Measurements from ENCODE around the gene CEP72.

CEP72 gene

DNA sequence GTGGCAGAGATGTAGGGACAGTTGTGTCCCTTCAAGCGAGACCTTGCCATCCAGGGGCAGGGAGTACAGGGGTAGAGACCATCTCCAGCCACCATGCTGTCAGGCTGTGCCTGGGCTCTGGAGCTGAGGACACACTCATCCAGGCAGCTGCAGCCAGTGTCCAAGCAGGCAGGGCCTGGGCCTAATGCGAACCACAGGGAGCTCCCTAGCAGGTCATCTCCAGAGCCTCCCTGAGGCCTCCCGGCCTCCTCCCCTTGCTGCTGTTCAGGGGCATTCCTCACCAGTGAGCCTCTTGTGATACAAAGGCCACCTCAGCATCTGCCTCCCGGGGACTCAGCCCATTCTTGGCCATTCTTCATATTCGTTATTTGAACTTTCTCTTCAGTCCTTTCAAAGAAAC lies 46.0 kb downstream of the CEP72 start:
- no peak for DNase-seq (ENCODE audit: low read depth in 2 of 2)

GRCh38 chr5:659496-660263 lies 47.5 kb downstream of the CEP72 start:
- no peak for DNase-seq (ENCODE audit: low read depth in 2 of 2)

DNA sequence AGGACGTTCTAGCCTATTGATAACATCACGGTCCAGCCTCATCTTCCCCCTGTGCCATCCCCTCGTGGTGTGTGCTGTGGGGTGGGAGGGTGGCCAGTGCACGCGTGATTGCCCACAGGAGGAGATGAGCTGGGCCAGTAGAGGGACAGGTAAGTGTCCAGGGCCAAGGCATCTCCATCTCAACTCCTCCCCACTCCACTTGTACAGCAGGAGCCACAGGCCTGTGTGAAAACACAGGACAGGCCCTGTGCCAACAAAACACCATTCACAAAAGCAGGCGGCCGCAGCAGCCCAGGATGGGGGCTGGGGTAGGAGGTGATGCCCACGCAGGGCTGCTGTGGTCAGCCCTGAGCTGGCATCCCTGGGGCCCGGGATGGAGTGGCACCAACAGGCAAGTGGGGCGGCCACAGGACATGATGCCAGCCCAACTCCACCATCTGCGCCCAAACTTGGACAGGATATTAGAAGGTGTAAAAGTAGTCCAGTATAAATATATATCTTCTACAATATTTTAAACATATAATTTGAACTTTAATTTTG lies 48.4 kb downstream of the CEP72 start:
- no peak for DNase-seq (ENCODE audit: low read depth in 2 of 2)

GRCh38 chr5:661891-662750 lies 50.0 kb downstream of the CEP72 start:
- no peak for DNase-seq (ENCODE audit: low read depth in 2 of 2)

GRCh38 chr5:662751-663435 lies 50.8 kb downstream of the CEP72 start:
- no peak for DNase-seq (ENCODE audit: low read depth in 2 of 2)

DNA sequence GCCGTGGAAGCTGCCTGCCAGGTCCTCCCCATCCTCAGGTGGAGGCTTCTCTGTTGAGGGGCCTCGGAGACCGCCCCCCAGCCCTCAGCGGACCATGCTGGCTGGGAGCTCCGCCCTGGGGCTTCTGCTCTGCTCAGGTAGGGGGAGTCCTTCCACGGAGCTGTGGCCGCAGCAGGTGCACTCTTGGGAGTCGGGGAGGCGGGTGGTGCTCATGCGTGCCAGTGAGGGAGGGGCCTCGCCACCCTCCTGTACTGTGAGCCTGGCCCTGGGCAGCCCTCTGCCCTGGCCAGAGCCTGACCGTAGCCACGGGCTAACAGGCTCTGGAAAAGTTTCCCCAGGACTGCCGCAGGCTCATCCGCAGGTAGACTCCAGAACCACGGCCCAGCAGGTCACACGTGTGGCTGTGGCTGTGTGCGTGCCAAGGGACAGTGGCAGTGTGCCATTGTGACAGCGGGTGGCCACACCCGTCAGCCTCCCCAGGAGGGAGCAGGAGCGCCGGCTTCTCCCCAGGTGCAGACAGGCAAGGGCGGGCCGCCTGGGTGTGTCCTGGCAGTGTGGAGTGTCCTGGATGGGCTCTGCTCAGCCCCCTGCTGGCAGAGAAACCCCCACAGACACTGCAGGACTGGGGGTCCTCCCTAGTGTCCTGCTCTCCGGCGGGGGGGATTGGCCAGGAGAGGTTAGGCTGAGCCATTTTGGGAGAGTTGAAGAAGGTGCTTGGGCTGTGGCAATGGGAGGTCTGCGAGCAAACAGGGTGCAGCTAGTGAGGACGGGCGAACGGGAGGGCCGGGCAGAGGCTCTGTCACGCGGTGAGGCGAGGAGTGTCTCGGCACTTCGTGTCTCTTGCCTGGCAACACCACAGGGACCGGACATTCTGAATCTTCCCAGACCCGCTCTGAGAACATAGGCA lies 51.5 kb downstream of the CEP72 start:
- DNase-seq (ENCODE audit: low read depth in 2 of 2) = no peak

- DNase-seq (ENCODE audit: low read depth in 2 of 2) = no peak
Observed at GRCh38 chr5:664343-664993, 52.3 kb downstream of the CEP72 start.

- DNase-seq (ENCODE audit: low read depth in 2 of 2) = no peak
Observed at GRCh38 chr5:664994-665360, 52.8 kb downstream of the CEP72 start.

DNA sequence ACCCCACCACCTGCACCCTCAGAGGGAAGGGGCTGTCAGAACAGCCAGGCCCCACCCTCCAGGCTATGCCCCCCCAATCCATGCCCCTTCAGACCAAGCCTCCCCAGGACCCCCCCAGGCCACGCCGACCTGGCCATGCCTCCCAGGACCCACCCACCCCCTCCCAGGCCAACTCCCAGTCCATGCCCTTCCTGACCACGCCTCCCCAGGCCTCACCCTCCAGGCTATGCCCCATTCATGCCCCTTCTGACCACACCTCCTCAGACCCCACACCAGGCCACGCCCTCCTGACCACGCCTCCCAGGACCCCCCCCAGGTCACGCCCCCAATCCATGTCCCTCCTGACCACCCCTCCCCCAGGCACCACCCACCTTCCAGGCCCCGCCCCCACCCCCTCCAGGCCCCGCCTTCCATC lies 53.4 kb downstream of the CEP72 start:
- no peak for DNase-seq (ENCODE audit: low read depth in 2 of 2)

DNA sequence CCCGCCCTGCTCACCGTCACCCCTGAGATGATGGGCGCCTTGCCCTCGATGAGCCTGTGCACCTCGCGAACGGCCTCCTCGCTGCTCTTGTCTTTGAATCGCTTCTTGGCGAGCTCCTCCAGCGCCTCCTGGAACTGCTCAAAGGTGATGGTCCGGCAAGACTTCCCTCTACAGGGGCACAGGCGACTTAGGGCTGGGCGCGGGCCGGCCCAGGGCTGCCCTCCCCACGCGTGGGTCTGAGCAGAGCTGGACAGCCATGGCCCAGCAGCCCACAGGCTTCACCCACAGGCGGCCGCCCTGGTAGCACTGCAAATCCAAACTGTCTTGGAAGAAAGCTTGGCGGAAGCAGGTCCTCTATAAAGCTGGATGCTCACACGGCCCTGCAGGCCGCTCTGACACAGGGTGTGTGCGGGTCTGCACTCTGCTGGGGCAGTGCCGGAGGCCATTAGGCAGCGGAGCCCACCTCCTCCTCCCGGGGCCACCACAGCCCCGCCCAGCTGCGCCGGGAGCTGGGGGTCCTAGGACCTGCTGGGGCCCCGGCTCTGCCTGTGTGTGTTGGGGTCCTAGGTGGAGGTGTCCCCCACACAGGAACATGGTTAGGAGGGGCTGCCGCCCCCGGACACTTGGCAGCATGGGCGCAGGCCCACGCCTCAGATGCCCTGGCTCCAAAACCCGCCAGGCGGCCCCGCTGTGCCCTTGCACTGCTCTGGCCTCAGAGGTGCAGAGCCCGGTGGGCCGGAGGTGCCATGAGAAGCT lies 54.0 kb downstream of the CEP72 start:
- DNase-seq (ENCODE audit: low read depth in 2 of 2) = no peak

DNA sequence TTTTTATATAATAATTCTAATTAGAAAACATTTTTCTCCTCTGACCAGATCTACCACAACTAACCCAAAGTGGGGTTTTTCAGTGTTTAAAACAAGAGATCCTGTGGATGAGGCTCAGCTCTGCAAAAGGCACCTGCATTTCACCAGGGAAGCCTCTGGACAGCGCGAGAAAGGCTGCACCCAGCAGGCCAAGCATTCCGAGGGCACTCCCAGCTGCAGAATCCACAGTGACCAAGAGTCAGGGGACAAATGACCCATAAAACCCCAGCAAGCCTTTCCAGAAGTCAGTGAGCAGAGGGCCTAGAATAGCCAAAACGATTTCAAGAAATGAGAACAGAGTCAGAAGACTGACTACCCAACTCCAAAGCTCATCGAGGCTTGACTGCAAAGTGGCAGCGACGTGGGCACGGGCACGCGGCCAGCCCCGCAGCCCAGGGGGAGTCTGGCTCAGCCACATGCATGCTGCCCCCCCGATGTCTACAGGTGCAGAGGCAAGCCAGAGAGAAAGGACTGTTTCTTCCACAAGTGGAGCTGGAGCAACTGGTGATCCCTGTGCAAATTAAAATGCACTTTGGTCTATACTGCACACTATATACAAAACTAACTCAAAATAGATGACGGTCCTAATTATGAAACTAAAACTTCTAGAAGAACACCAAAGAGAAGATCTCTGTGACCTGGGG lies 54.8 kb downstream of the CEP72 start:
- no peak for DNase-seq (ENCODE audit: low read depth in 2 of 2)

DNA sequence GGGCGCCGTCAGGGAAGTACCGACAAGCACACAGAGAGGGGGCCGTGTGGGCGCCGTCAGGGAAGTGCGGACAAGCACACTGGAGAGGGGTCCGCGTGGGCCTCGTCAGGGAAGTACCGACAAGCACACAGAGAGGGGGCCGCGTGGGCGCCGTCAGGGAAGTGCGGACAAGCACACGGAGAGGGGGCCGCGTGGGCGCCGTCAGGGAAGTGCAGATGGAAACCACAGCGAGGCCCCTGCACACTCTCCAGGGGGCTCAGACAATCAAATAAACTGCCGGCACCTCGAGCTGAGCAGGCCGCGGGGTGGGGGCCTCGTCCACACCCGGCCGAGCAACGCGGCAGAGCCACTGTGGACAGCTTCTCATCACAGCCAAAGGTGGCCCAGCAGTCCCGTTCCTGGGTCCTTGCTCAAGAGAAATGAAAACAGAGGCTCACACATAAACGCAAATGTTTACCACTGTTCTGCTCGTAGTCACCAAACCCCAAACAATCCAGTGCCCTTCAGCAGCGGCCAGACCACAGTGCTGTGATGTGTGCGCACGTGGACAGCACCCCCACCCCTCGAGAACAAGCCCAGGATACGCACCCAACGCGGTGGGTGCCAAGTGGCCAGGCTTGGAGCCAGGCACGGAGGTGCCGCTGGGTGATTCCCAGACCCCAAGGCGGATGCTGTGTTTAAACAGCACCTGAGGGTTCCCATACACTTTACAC lies 56.3 kb downstream of the CEP72 start:
- no peak for DNase-seq (ENCODE audit: low read depth in 2 of 2)

DNA sequence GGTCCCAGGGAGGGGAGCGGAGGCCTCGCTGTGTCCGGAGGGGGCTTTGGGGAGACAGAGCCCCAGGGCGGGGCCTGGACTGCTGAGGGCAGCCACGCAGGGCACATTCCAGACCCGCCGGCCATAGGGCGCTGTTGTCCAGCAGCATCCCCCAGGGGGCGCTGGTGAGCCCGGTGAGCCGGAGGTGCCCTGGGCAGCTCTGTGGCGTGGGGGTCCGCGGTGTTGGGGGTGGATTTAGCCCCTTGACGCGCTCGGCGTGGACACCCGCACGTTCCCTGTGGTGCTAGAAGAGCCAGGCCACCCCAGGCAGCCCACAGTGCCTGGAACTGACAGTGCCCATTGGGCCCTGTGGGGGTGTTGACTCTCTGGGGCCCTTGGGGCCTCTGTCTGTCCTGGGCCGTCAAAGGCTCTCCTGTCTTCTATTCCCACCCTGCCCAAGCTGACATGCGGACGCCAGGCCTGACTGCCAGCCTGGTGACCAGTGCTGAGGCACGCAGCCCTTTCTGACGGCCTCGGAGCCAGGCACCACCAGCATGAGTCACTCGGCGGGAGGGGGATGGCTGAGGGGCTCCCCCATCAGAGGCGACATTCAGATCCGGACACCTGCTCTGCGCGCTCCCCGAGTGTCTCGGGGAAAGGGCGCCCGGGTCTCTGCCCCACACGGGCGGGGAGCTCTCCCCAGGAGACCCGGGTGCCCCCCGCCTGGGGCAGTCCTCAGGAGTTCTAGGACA lies 57.1 kb downstream of the CEP72 start:
- no peak for DNase-seq (ENCODE audit: low read depth in 2 of 2)

DNA sequence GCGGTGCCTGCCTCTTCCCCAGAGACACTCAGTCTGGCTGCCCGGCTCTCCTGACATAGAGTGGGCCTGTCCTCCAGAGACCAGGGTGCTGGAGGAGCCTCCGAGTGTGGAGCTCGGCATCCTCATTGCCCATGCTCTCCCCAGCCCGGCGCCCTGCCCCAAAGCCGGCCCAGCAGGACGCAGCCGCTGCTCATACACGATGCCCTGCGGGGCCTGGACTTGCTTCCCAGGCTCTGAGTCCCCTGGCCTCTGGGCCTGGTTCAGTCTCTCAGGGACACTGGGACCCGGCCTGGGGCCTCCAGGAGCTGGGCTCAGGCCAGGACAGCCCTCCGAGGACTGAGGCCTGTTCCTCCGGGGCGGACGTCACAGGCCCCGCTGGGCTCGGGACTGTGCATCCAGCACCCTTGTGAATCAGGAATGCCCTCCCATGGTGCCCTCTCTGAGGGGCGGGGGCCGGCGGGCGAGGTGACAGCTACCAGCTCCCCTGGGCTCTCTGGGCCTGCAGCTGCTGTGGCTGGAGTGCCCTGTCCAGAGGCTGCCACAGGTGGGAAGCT lies 57.8 kb downstream of the CEP72 start:
- DNase-seq (ENCODE audit: low read depth in 2 of 2) = no peak

DNA sequence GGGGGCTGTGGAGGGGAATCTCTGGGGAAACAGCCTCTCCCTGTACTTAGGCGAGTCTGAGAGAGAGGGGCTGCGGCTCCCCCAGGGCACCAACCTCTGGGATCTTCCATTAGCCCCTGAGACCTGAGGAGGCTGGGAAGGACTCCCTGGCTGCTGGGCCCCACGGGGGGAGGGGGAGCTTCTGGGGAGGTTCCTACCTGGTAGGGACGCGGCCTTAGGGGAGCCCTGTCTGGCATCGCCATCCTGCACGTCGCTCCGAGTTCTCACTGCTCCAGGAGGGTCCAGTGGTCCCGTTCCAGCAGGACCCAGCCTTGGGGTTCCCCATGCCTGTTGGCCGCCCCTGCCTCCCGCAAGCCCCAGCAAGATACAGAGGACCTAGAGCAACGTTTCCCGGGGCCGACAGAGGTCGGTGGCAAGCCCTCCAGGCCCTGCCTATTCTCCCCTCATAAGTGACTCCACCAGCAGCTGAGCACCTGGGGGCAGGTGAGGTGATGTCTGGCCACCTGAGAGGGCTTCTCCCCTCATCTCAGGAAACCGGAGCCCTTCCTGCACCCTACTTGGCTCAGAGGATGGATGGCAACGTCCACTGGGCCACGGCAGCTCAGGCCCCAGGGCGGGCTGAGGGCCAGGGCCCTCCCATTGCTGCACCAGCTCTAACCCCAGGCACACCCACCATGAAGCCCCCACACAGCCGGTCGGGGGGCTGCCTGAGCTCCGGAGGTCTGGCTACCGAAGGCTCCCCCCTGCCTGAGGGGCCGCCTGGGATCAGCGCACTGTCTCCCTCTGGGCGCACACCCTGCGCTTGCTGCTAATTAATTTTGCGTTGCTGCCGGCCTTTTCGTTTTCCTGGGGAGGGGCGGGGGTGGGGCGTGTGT lies 58.5 kb downstream of the CEP72 start:
- no peak for DNase-seq (ENCODE audit: low read depth in 2 of 2)

- DNase-seq (ENCODE audit: low read depth in 2 of 2) = peak; percentile 25 to 31
Observed at GRCh38 chr5:671459-672328, 59.6 kb downstream of the CEP72 start.

Measured in activated CD8-positive, alpha-beta memory T cell treated with anti-CD3 and anti-CD28 coated beads for 4 hours (primary cell).